IMR-90 (cell line): ENCODE data around the gene PRKCB. TPM values are rescaled to one million over a fixed set of nuclear protein-coding genes. Genes with fewer than 3 reads are reported as not detected.
"Not testable (repeated sequence)": the region's sequence is repeated elsewhere in the genome, so short reads cannot be mapped to it uniquely, and the experiment has no call there.

Experiments
- ATAC-seq: fragments of 200-7000 bp; cut with Tn5 transposase; 2 replicates; pipeline ENCODE4 v1.9.1; 2020; ENCODE audit warnings: low read depth, mild to moderate bottlenecking, moderate library complexity
- BruUV-seq: library from RNA; stranded (reverse); fragments of 400-500 nt; replicated peaks from 2 replicates; lab custom pipeline; 2021; lab: Mats Ljungman, UMichigan
- CTCF ChIA-PET: fragments of 300-600 bp; formaldehyde crosslinking; extraction: SDS; loops from one replicate; lab custom pipeline; 2021; ENCODE audit warnings: antibody characterized with exemption; lab: Yijun Ruan, JAX
- POLR2A ChIA-PET: fragments of 300-600 bp; sonication (Branson Sonifier 250); formaldehyde crosslinking; loops from one replicate; lab custom pipeline; 2022; ENCODE audit warnings: antibody characterized with exemption; ENCODE audit not compliant: unreplicated experiment; lab: Charles Lee
- DNase-seq: peaks from one replicate; pipeline ENCODE4 v3.0.0; 2013
- H2AFZ ChIP-seq: replicated peaks from 2 replicates; pipeline ENCODE3; 2013; ENCODE audit warnings: low read length, mild to moderate bottlenecking; ENCODE audit not compliant: poor library complexity
- H2AK5ac ChIP-seq: 2 replicates; pipeline ENCODE4 v1.6.1; 2013; ENCODE audit warnings: low read depth, low read length, inconsistent platforms
- H2AK9ac ChIP-seq: replicated peaks from 2 replicates; pipeline ENCODE3; 2013; ENCODE audit warnings: mild to moderate bottlenecking, low read depth, low read length, moderate library complexity; ENCODE audit not compliant: poor library complexity
- H2BK120ac ChIP-seq: 2 replicates; pipeline ENCODE4 v1.6.1; 2013; ENCODE audit warnings: low read depth, low read length, inconsistent platforms
- H2BK15ac ChIP-seq: 3 replicates; pipeline ENCODE4 v1.6.1; 2013; ENCODE audit warnings: low read depth, low read length, inconsistent platforms
- H2BK20ac ChIP-seq: 2 replicates; pipeline ENCODE4 v1.6.1; 2013; ENCODE audit warnings: low read depth, mild to moderate bottlenecking, inconsistent platforms, low read length, moderate library complexity
- H2BK5ac ChIP-seq: 2 replicates; pipeline ENCODE4 v1.6.1; 2013; ENCODE audit warnings: mild to moderate bottlenecking, low read depth, low read length, inconsistent platforms; ENCODE audit not compliant: poor library complexity, severe bottlenecking
- H3K14ac ChIP-seq: replicated peaks from 2 replicates; pipeline ENCODE4 v1.6.1; 2013; ENCODE audit warnings: low read depth, low read length, inconsistent platforms
- H3K18ac ChIP-seq: 2 replicates; pipeline ENCODE4 v1.6.1; 2013; ENCODE audit warnings: low read depth, low read length, control low read depth
- H3K23ac ChIP-seq: 2 replicates; pipeline ENCODE4 v1.6.1; 2013; ENCODE audit warnings: low read depth, low read length, inconsistent platforms
- H3K27ac ChIP-seq: 2 replicates; pipeline ENCODE4 v1.5.1; 2013; ENCODE audit warnings: mild to moderate bottlenecking, control low read depth, low read length; ENCODE audit not compliant: insufficient read depth
- H3K27me3 ChIP-seq: 2 replicates; pipeline ENCODE4 v1.6.1; 2013; ENCODE audit warnings: low read length; ENCODE audit not compliant: control insufficient read depth, insufficient read depth
- H3K36me3 ChIP-seq: 2 replicates; pipeline ENCODE4 v1.6.1; 2013; ENCODE audit warnings: low read length, mixed read lengths; ENCODE audit not compliant: control insufficient read depth, insufficient read depth
- H3K4ac ChIP-seq: 2 replicates; pipeline ENCODE4 v1.6.1; 2013; ENCODE audit warnings: low read depth, low read length, inconsistent platforms
- H3K4me1 ChIP-seq: 2 replicates; pipeline ENCODE4 v1.6.1; 2013; ENCODE audit warnings: low read length, mixed read lengths; ENCODE audit not compliant: control insufficient read depth, insufficient read depth
- H3K4me2 ChIP-seq: 2 replicates; pipeline ENCODE4 v1.6.1; 2013; ENCODE audit warnings: low read depth, mild to moderate bottlenecking, control low read depth, low read length, moderate library complexity
- H3K4me3 ChIP-seq: 2 replicates; pipeline ENCODE4 v1.5.1; 2013; ENCODE audit warnings: low read depth, mild to moderate bottlenecking, control low read depth, low read length, moderate library complexity; ENCODE audit not compliant: insufficient read depth
- H3K56ac ChIP-seq: 2 replicates; pipeline ENCODE4 v1.6.1; 2013; ENCODE audit warnings: low read length, inconsistent platforms; ENCODE audit not compliant: insufficient read depth; ENCODE audit errors: extremely low read depth
- H3K79me1 ChIP-seq, 2 experiments: 2 replicates each; pipeline ENCODE4 v1.6.1; 2013; ENCODE audit warnings: low read length in 2 of 2, inconsistent platforms in 1 of 2, low read depth in 1 of 2
- H3K9ac ChIP-seq: 2 replicates; pipeline ENCODE4 v1.6.1; 2013; ENCODE audit warnings: low read depth, low read length, control low read depth
- H3K9me1 ChIP-seq: 2 replicates; pipeline ENCODE4 v1.6.1; 2013; ENCODE audit warnings: low read length, inconsistent platforms; ENCODE audit not compliant: insufficient read depth
- H3K9me3 ChIP-seq: 2 replicates; pipeline ENCODE4 v1.6.1; 2013; ENCODE audit warnings: low read length; ENCODE audit not compliant: control insufficient read depth, insufficient read depth
- H4K20me1 ChIP-seq: 2 replicates; pipeline ENCODE4 v1.6.1; 2013; ENCODE audit warnings: low read length, inconsistent platforms; ENCODE audit not compliant: insufficient read depth
- H4K5ac ChIP-seq: 2 replicates; pipeline ENCODE4 v1.6.1; 2013; ENCODE audit warnings: mild to moderate bottlenecking, low read depth, low read length, control low read depth
- H4K8ac ChIP-seq, 2 experiments: 2 replicates each; pipeline ENCODE4 v1.6.1; 2013; ENCODE audit warnings: low read depth in 2 of 2, low read length in 2 of 2, control low read depth in 1 of 2, inconsistent platforms in 1 of 2
- H4K91ac ChIP-seq: 2 replicates; pipeline ENCODE4 v1.6.1; 2013; ENCODE audit warnings: low read depth, low read length, inconsistent platforms; ENCODE audit not compliant: insufficient read depth
- WGBS, 2 experiments: methylation state at CpG; one replicate each; pipeline versions ENCODE4 v1.1.5 to v1.1.7; 2013; ENCODE audit warnings: missing lambda C conversion rate in 2 of 2; ENCODE audit not compliant: insufficient read length in 1 of 2; ENCODE audit errors: extremely low coverage in 2 of 2; 5-methylcytosine and 5-hydroxymethylcytosine counted together
- dilution Hi-C: fragments of 300-500 bp; cut with HindIII; formaldehyde crosslinking; loops from one replicate; pipeline ENCODE4 v1.14.3; 2018; ENCODE audit warnings: low sequenced_read_pairs; ENCODE audit not compliant: unreplicated experiment
- in situ Hi-C: fragments of 300-500 bp; cut with MboI; formaldehyde crosslinking; loops from 3 replicates; pipeline ENCODE4 v1.14.3; 2019; ENCODE audit warnings: low sequenced_read_pairs, inconsistent platforms, mixed read lengths
- intact Hi-C: fragments of 100-400 bp; cut with micrococcal nuclease; formaldehyde crosslinking; loops from 2 replicates; pipeline ENCODE4 v1.10.0; 2022
- polyA plus RNA-seq, 3 experiments: library from polyadenylated mRNA; depleted of rRNA; stranded (reverse); fragments of >200 nt; gene quantifications; 2 replicates each; pipeline ENCODE4 v1.2.3, GENCODE V29; 2012; ENCODE audit warnings: low replicate concordance in 1 of 3
- total RNA-seq: library from RNA; depleted of rRNA; stranded (reverse); fragments of >200 nt; gene quantifications from 2 replicates; pipeline ENCODE4 v1.2.3, GENCODE V29; 2012

Gene PRKCB
- total and polyA plus RNA-seq, 2 of the 4 experiments (the other 2 are of a cell fraction) = under 0.01 TPM; not detected in 1

- H3K4me1 ChIP-seq, H3K27ac ChIP-seq, H2BK120ac ChIP-seq, H2BK20ac ChIP-seq, H3K56ac ChIP-seq, H3K36me3 ChIP-seq, H3K18ac ChIP-seq, DNase-seq, H4K8ac ChIP-seq, H2BK5ac ChIP-seq, H4K91ac ChIP-seq, ATAC-seq, in situ Hi-C loops, BruUV-seq, H3K27me3 ChIP-seq, H3K14ac ChIP-seq, H3K23ac ChIP-seq, H4K5ac ChIP-seq, H3K4me3 ChIP-seq, H2BK15ac ChIP-seq, H2AK5ac ChIP-seq, H3K9ac ChIP-seq, H2AK9ac ChIP-seq, intact Hi-C loops, H2AFZ ChIP-seq, H3K9me1 ChIP-seq, H4K20me1 ChIP-seq, H3K4ac ChIP-seq, dilution Hi-C loops, H3K9me3 ChIP-seq, H3K79me1 ChIP-seq, H3K4me2 ChIP-seq, POLR2A ChIA-PET: not testable (repeated sequence)
- CTCF ChIA-PET = interaction anchor here (0.7 kb wide), 1 partner anchor 251 kb away, joined by 5 read pairs; no protein-coding TSS in a partner anchor
- no CpG with 5 or more reads among the region's 1 CpG for WGBS, 2 experiments
These were observed 194.1 kb downstream of the PRKCB start for GRCh38 chr16:24029841-24030240.
